ENCODE measurements around the gene ALDH1A1.

- no peak for TF ChIP-seq POLR2A (IDR thresholded peaks at IDR 0.05; ENCODE audit: extremely low read depth, insufficient read length)
- no peak for TF ChIP-seq CTCF (IDR thresholded peaks at IDR 0.05; ENCODE audit: low read depth, low read length)
- no peak for TF ChIP-seq MAX (IDR thresholded peaks at IDR 0.05; ENCODE audit: low read depth, low read length)
- TF ChIP-seq MYC (IDR thresholded peaks at IDR 0.05; ENCODE audit: low read depth, low read length), result no peak
These were observed 20.2 kb downstream of the ALDH1A1 start for GRCh38 chr9:72932619-72933018.

All from NB4 (cell line).